ENCODE data around the gene ABCA8.

DNA sequence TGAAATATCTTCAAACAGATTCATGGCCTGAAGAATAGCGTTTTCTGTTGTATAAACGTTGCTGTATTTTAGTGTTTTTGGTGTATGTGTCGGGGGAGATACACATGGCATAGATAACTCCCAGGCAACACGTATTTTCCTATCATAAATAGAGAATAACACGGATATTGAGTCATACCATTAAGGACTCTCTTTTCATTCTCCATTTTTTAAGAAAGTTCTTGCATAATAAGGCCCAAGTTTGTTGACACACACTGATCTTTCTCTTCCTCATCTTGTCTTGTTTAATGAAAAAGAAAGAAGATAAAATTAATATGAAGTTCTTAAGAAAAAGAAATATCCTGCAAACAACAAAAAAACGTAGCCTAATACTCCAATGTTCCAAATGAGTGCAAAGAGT lies 13.4 kb downstream of the ABCA8 start:
- TF ChIP-seq, protein P1, sequence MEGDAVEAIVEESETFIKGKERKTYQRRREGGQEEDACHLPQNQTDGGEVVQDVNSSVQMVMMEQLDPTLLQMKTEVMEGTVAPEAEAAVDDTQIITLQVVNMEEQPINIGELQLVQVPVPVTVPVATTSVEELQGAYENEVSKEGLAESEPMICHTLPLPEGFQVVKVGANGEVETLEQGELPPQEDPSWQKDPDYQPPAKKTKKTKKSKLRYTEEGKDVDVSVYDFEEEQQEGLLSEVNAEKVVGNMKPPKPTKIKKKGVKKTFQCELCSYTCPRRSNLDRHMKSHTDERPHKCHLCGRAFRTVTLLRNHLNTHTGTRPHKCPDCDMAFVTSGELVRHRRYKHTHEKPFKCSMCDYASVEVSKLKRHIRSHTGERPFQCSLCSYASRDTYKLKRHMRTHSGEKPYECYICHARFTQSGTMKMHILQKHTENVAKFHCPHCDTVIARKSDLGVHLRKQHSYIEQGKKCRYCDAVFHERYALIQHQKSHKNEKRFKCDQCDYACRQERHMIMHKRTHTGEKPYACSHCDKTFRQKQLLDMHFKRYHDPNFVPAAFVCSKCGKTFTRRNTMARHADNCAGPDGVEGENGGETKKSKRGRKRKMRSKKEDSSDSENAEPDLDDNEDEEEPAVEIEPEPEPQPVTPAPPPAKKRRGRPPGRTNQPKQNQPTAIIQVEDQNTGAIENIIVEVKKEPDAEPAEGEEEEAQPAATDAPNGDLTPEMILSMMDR (conservative IDR thresholded peaks at IDR 0.05; ENCODE audit: low read depth in 2 of 2), result no peak
- TF ChIP-seq EZH2 (IDR thresholded peaks at IDR 0.05; ENCODE audit: low read depth, unreplicated experiment) (no peak), EZH2phosphoT487 (IDR thresholded peaks at IDR 0.05; ENCODE audit: unreplicated experiment) (no peak), ZNF331 (CRISPR knock-in tag; IDR thresholded peaks at IDR 0.05; ENCODE audit: low read depth) (no peak), POLR2AphosphoS5 (IDR thresholded peaks at IDR 0.05; ENCODE audit: low read depth) (no peak), CREB1 (CRISPR knock-in tag; IDR thresholded peaks at IDR 0.05; ENCODE audit: low read depth) (no peak), STAT1 (IDR thresholded peaks at IDR 0.05; ENCODE audit: unreplicated experiment) (no peak), NANOG (IDR thresholded peaks at IDR 0.05; ENCODE audit: borderline replicate concordance) (no peak)
- TF ChIP-seq, protein P2, sequence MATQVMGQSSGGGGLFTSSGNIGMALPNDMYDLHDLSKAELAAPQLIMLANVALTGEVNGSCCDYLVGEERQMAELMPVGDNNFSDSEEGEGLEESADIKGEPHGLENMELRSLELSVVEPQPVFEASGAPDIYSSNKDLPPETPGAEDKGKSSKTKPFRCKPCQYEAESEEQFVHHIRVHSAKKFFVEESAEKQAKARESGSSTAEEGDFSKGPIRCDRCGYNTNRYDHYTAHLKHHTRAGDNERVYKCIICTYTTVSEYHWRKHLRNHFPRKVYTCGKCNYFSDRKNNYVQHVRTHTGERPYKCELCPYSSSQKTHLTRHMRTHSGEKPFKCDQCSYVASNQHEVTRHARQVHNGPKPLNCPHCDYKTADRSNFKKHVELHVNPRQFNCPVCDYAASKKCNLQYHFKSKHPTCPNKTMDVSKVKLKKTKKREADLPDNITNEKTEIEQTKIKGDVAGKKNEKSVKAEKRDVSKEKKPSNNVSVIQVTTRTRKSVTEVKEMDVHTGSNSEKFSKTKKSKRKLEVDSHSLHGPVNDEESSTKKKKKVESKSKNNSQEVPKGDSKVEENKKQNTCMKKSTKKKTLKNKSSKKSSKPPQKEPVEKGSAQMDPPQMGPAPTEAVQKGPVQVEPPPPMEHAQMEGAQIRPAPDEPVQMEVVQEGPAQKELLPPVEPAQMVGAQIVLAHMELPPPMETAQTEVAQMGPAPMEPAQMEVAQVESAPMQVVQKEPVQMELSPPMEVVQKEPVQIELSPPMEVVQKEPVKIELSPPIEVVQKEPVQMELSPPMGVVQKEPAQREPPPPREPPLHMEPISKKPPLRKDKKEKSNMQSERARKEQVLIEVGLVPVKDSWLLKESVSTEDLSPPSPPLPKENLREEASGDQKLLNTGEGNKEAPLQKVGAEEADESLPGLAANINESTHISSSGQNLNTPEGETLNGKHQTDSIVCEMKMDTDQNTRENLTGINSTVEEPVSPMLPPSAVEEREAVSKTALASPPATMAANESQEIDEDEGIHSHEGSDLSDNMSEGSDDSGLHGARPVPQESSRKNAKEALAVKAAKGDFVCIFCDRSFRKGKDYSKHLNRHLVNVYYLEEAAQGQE (IDR thresholded peaks at IDR 0.05; ENCODE audit: unreplicated experiment), result no peak
- TF ChIP-seq, protein P3, sequence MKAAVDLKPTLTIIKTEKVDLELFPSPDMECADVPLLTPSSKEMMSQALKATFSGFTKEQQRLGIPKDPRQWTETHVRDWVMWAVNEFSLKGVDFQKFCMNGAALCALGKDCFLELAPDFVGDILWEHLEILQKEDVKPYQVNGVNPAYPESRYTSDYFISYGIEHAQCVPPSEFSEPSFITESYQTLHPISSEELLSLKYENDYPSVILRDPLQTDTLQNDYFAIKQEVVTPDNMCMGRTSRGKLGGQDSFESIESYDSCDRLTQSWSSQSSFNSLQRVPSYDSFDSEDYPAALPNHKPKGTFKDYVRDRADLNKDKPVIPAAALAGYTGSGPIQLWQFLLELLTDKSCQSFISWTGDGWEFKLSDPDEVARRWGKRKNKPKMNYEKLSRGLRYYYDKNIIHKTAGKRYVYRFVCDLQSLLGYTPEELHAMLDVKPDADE (IDR thresholded peaks at IDR 0.05), result no peak

All from GM23338 (cell line).